ENCODE data around the gene DRICH1.
"Not testable (repeated sequence)": the region's sequence is repeated elsewhere in the genome, so short reads cannot be mapped to it uniquely, and the experiment has no call there.

DRICH1 gene

GRCh38 chr22:23646526-23646925 is 14.4 kb upstream of the DRICH1 start:
- not testable (repeated sequence) for DNase-seq

GRCh38 chr22:23640206-23640605 is 8.1 kb upstream of the DRICH1 start:
- not testable (repeated sequence) for DNase-seq

- DNase-seq: no peak
These were observed 7.5 kb upstream of the DRICH1 start for GRCh38 chr22:23639661-23640060.

DNA sequence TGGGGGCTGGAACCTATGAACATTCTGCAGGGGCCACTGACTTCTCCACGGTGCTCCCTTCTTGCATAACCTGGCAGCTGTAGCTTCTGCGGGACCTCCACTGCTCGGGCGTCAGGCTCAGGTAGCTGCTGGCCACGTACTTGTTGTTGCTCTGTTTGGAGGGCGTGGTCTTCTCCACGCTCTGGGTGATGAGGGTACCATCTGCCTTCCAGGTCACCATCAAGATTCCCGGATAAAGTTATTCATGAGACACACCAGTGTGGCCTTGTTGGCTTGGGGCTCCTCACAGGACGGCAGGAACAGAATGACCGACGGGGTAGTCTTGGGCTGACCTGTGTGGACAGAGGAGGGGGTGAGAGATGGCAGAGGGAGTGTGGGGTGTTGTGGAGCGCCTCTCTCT is 6.5 kb upstream of the DRICH1 start:
- DNase-seq: no peak

GRCh38 chr22:23635291-23635690 is 3.2 kb upstream of the DRICH1 start:
- not testable (repeated sequence) for DNase-seq

DNA sequence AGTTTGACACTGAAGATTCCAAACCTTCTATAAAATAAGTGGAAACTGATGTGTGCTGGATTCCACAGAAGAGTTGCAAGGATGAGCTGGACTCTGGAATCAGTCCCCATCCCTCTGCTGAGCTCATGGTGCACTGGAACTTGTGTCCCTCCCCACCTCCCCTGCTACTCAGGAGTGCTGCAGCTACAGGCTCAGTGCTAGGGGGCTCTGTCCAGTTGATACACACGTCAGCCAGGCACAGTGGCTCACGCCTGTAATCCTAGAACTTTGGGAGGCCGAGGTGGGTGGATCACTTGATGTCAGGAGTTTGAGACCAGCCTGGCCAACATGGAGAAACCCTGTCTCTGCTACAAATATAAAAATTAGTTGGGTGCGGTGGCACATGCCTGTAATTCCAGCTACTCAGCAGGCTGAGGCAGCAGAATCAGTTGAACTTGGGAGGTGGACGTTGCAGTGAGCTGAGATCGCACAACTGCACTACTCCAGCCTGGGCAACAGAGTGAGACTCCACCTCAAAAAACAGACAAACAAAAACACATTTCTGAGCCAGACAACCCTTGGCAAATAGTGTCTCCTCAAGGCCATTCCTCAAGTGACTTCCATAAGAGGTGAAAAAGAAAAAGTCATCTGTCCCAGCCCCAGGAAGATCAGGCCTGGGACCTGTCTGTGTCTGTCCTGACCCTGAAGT is 3.9 kb downstream of the DRICH1 start:
- DNase-seq: not testable (repeated sequence)

- peak; percentile 51 for DNase-seq
These were observed 4.6 kb downstream of the DRICH1 start for GRCh38 chr22:23627401-23628055.

DNA sequence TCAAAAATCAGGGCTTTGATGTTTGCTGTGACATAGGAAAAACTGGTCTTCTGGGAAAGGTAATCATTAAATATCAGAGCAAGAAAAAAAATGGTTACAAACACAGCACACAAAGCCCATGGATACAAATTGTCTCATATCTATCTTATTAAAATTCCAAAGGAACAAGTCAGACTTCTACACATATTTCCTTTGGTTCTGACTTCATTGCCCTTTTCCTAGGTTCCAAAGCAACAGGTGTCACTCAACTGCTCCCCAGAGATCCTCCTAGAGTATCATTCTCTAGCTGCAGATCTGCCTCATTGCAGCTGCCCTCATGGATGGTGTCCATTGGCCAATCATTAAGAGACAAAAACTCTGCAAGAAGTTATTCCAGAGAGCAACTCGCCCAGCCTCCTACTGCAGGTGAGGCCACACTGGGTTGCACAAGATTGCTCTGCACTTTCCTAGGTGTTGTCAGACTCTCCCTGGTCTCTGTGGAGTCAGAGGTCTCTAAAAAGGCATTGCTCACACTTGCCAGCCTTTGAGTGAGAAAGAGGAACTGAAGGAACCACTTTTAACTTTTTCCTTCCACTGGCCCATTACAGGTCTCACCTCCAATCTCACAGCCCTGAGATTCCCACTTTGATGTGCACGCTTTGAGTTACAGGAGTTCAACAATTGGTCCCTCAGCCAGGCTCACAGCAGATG is 5.7 kb downstream of the DRICH1 start:
- no peak for DNase-seq

- DNase-seq: no peak
These were observed 9.5 kb downstream of the DRICH1 start for GRCh38 chr22:23622634-23623033.

DNA sequence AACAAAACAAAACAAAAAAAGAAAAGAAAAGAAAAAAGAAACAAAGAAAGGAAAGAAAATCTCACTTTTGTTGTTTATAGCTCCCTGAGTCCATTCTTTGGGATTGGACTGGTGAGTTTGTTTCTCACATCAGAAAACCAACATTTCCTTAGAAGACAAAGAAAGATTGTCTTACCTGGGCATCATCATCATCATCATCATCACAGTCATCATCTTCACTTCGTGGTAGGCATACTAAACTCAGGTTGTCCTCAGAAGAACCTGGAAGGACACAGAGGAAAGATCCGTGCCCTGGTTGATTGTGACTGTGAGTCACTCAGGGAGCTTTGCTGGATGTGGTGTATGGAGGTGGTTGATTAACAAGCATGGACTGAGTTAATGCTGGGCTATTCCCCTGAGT is 10.2 kb downstream of the DRICH1 start:
- DNase-seq: not testable (repeated sequence)

GRCh38 chr22:23621082-23621780 is 10.9 kb downstream of the DRICH1 start:
- no peak for DNase-seq

DNA sequence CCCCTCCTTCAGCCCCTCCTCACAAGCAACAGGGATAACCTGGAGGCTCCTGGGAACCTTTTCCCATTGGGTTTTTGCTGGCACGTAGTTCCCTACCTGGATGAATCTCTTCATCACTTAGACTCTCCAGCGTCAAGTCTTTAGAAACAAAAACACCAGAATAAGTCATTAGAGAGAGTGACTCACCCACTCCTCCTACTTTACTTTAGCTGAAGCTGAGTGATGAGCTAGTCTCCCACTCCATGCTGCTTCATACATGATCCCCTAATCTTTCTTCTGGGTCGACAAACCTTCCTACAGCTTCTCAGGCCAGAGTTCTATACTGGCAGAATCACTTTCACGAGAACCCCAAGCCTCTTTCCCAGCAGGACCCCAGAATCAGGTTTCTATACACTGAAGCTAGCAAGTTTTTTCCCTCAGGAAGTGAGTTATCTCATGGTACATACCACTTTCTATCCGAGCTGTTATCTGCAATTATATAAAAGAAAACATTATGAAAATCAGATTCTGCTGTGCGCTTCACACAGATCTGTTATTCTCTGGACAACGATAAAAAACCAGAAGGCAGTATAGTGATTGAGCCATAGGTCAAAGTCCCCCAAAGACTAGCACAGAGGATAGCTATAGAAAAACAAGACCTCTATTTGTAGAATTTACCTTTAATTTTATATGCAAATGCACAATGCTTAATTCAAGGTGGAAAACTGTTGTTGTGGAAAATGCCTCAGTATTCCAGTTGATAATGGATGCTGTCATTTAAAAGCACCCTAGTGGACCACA is 18.7 kb downstream of the DRICH1 start:
- no peak for DNase-seq

GRCh38 chr22:23609983-23610781 is 21.9 kb downstream of the DRICH1 start:
- no peak for DNase-seq

GRCh38 chr22:23608583-23608982 is 23.5 kb downstream of the DRICH1 start:
- DNase-seq: no peak

DNA sequence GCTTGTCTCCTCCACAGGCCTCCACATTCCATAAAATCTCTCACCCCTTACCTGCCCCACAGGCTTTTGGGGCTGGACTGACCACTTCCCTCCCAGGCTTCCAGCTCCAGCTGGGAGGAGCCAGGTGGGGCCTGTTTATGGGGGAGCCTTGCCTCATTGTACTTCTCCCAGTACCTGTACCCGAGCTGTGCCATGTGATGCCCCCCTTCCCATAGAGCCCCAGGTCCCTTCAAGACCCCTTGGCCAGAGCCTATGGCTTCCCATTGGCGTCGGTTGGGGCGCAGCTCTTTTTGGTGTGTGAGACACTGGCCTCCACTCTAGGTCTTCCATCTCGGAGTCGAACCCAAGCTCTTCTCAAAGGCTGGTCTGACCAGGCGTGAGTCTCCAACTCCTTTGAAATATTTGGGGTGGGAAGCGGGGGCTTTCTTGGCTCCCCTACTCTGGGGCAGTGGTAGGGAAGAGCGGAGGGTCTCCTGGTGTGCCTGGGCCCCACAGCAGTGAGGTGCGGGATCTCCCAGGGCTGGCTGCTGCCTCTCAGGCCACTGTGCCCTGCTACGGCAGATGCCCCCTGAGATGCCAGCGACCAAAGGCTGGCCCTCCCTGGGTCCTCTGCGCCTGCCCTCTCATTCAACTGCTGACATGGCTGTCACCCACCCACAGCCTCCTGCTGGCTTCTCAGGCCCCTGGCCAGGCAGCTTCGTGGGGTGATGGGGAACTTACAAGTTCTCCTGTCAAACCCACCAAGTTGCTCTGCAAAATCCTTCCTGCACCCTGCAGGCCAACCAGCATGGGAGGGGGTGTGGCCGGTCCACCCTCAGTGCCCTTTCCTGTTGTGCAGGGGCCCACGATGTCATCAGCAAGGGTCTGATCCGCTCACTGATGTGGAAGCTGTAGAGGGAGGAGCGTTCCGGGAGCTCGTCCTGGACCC is 25.7 kb downstream of the DRICH1 start:
- DNase-seq: no peak

GRCh38 chr22:23604939-23605712 is 27.0 kb downstream of the DRICH1 start:
- DNase-seq: no peak

DNA sequence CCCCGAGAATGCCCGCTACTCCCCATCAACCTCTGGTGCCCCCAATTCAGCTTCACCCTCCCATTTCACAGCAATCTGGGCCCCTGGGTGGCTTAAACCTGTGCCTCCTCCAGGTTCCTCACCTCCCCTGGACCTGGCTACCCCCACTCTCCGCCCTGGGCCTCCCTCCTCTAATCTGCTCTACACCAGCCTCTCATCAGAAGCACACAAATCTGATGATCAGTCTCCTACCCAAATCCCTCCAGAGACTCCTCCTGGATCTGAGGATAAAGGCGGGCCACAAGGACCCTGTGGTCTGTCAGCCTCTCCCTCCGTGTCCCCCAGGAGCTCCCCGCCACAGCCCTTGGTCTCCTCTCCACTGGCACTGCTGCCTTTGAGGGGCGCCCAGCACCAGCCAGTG is 28.9 kb downstream of the DRICH1 start:
- no peak for DNase-seq

DNA sequence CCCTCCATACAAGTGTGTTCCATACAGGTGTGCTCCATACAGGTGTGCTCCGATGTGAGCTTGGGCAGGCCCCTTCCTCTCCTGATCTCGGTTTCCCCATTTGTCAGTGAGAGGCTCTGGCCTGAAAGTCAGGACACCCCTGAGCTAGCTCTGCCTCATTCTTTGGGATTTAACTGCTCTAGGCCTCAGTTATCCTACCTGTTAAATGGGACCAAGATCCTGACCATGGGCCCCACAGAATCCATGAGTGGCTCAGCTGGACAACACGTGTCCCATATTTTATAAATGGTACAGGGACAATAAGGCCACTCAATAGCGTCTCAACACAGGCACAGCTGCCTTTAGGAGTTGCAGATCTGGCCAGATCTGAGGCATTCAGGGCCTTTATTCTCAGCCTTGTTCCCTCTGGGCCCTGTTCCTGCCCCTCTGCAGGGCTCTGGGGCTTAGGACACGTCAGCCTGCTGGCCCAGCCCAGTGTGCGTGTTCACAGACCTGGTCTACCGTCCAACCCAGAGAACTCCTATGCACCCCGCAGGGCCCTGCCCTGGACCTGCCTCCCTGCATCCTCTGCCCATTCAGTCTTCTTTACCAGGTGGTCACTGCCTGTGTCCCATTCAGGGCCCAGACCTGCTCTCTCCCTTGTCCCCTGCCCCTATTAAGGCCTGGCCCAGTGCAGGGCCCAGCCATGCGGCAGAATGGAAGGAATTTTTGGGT is 33.2 kb downstream of the DRICH1 start:
- no peak for DNase-seq
